HepG2 (cell line): ENCODE results near the gene OOSP3.

Experiments
- CTCF ChIP-seq: sonication (generic); formaldehyde crosslinking; IDR thresholded peaks from 2 replicates; pipeline ENCODE4 v1.5.0; 2020; ENCODE audit warnings: mild to moderate bottlenecking, missing genetic modification reagents, moderate library complexity
- NFIC ChIP-seq: IDR thresholded peaks from 2 replicates; pipeline ENCODE4 v1.6.1; 2012; ENCODE audit warnings: mild to moderate bottlenecking, low read length, inconsistent platforms
- SP2 ChIP-seq: sonication (generic); formaldehyde crosslinking; IDR thresholded peaks from 2 replicates; pipeline ENCODE4 v1.5.1; 2020; ENCODE audit warnings: mild to moderate bottlenecking, missing genetic modification reagents
- ZNF691 ChIP-seq: sonication (generic); formaldehyde crosslinking; IDR thresholded peaks from 2 replicates; pipeline ENCODE4 v1.4.0; 2020; ENCODE audit warnings: missing genetic modification reagents, low read depth, mild to moderate bottlenecking, borderline replicate concordance
- ZNF710 ChIP-seq: sonication (generic); formaldehyde crosslinking; IDR thresholded peaks from 2 replicates; pipeline ENCODE4 v1.5.0; 2020; ENCODE audit warnings: mild to moderate bottlenecking, missing genetic modification reagents, borderline replicate concordance
- ZNF766 ChIP-seq: sonication (generic); formaldehyde crosslinking; IDR thresholded peaks from 2 replicates; pipeline ENCODE4 v1.5.0; 2020; ENCODE audit warnings: missing genetic modification reagents, borderline replicate concordance
- ZNF839 ChIP-seq: sonication (generic); formaldehyde crosslinking; IDR thresholded peaks from 2 replicates; pipeline ENCODE4 v1.4.0; 2020; ENCODE audit warnings: missing genetic modification reagents, mild to moderate bottlenecking, borderline replicate concordance

GRCh38 chr11:59866397-59866796 is 12.2 kb upstream of the OOSP3 start, which contains the start of gene TCN1:
- TF ChIP-seq NFIC, result no peak
- no peak for TF ChIP-seq ZNF710 (CRISPR knock-in tag)
- TF ChIP-seq ZNF839 (CRISPR knock-in tag), result no peak
- TF ChIP-seq SP2, result no peak
- TF ChIP-seq CTCF (CRISPR knock-in tag), result no peak
- TF ChIP-seq ZNF691, result no peak
- no peak for TF ChIP-seq ZNF766 (CRISPR knock-in tag)
